Trophoblast cell (in vitro differentiated cells and primary cell): Measurements from ENCODE around the gene PRR27.

ENCODE experiments used
- DNase-seq, 2 donors: peaks; one replicate each; pipeline ENCODE4 v3.0.0-alpha.2; 2016
- H2AFZ ChIP-seq: 2 replicates; pipeline ENCODE4 v1.6.1; 2013; ENCODE audit warnings: low read length, moderate library complexity, mild to moderate bottlenecking; ENCODE audit not compliant: insufficient read depth, poor library complexity
- H2AK5ac ChIP-seq: 2 replicates; pipeline ENCODE4 v1.6.1; 2013; ENCODE audit warnings: mild to moderate bottlenecking, low read length
- H2BK120ac ChIP-seq: 2 replicates; pipeline ENCODE4 v1.6.1; 2013; ENCODE audit warnings: low read length, mild to moderate bottlenecking, moderate library complexity; ENCODE audit not compliant: insufficient read depth, poor library complexity
- H2BK12ac ChIP-seq: 2 replicates; pipeline ENCODE4 v1.6.1; 2013; ENCODE audit warnings: mild to moderate bottlenecking, low read length, moderate library complexity
- H2BK5ac ChIP-seq: 2 replicates; pipeline ENCODE4 v1.6.1; 2013; ENCODE audit warnings: low read length, low read depth, moderate library complexity, mild to moderate bottlenecking; ENCODE audit not compliant: poor library complexity
- H3K14ac ChIP-seq: 2 replicates; pipeline ENCODE4 v1.6.1; 2013; ENCODE audit warnings: mild to moderate bottlenecking, low read length
- H3K18ac ChIP-seq: 2 replicates; pipeline ENCODE4 v1.6.1; 2013; ENCODE audit warnings: mild to moderate bottlenecking, low read length
- H3K23ac ChIP-seq: 2 replicates; pipeline ENCODE4 v1.6.1; 2013; ENCODE audit warnings: low read length
- H3K27ac ChIP-seq: 2 replicates; pipeline ENCODE4 v1.5.1; 2013; ENCODE audit warnings: low read depth, mild to moderate bottlenecking, inconsistent platforms, low read length, moderate library complexity
- H3K27me3 ChIP-seq: 2 replicates; pipeline ENCODE4 v1.6.1; 2013; ENCODE audit warnings: inconsistent platforms, mild to moderate bottlenecking, low read length, moderate library complexity; ENCODE audit not compliant: insufficient read depth
- H3K36me3 ChIP-seq, 2 experiments: 1 replicate in 1 of 2; 2 replicates in 1 of 2; pipeline ENCODE4 v1.6.1; 2013; ENCODE audit warnings: low read length in 2 of 2, mild to moderate bottlenecking in 2 of 2, moderate library complexity in 1 of 2; ENCODE audit not compliant: insufficient read depth in 2 of 2, control insufficient read depth in 1 of 2
- H3K4ac ChIP-seq: 2 replicates; pipeline ENCODE4 v1.6.1; 2013; ENCODE audit warnings: low read depth, mild to moderate bottlenecking, low read length, moderate library complexity
- H3K4me1 ChIP-seq, 2 experiments: 1 replicate in 1 of 2; 2 replicates in 1 of 2; pipeline ENCODE4 v1.6.1; 2013; ENCODE audit warnings: low read length in 2 of 2, mild to moderate bottlenecking in 2 of 2, moderate library complexity in 1 of 2; ENCODE audit not compliant: insufficient read depth in 2 of 2, control insufficient read depth in 1 of 2
- H3K4me2 ChIP-seq: 2 replicates; pipeline ENCODE4 v1.6.1; 2013; ENCODE audit warnings: inconsistent platforms, mild to moderate bottlenecking, low read length, moderate library complexity
- H3K4me3 ChIP-seq: 2 replicates; pipeline ENCODE4 v1.5.1; 2013; ENCODE audit warnings: mild to moderate bottlenecking, low read depth, low read length, inconsistent platforms
- H3K79me1 ChIP-seq: one replicate; pipeline ENCODE4 v1.6.1; 2013; ENCODE audit warnings: low read length
- H3K79me2 ChIP-seq: 2 replicates; pipeline ENCODE4 v1.6.1; 2013; ENCODE audit warnings: low read length, mild to moderate bottlenecking; ENCODE audit not compliant: control insufficient read depth, insufficient read depth, poor library complexity
- H3K9ac ChIP-seq: 2 replicates; pipeline ENCODE4 v1.6.1; 2013; ENCODE audit warnings: mild to moderate bottlenecking, low read length
- H3K9me3 ChIP-seq: 2 replicates; pipeline ENCODE4 v1.6.1; 2013; ENCODE audit warnings: low read depth, mild to moderate bottlenecking, control low read depth, inconsistent platforms, low read length; ENCODE audit not compliant: insufficient read depth
- H4K12ac ChIP-seq: 2 replicates; pipeline ENCODE4 v1.6.1; 2013; ENCODE audit warnings: low read depth, mild to moderate bottlenecking, low read length, moderate library complexity
- H4K8ac ChIP-seq: 2 replicates; pipeline ENCODE4 v1.6.1; 2013; ENCODE audit warnings: low read depth, mild to moderate bottlenecking, low read length, moderate library complexity
- H4K91ac ChIP-seq: one replicate; pipeline ENCODE4 v1.6.1; 2013; ENCODE audit warnings: low read depth, mild to moderate bottlenecking, low read length, moderate library complexity
- WGBS: extraction: QIAGEN DNeasy Blood & Tissue Kit; methylation state at CpG from one replicate; pipeline ENCODE4 v1.1.7; 2013; ENCODE audit warnings: missing lambda C conversion rate; ENCODE audit not compliant: insufficient read length, insufficient coverage; ENCODE audit errors: extremely low coverage; 5-methylcytosine and 5-hydroxymethylcytosine counted together

Gene PRR27

DNA sequence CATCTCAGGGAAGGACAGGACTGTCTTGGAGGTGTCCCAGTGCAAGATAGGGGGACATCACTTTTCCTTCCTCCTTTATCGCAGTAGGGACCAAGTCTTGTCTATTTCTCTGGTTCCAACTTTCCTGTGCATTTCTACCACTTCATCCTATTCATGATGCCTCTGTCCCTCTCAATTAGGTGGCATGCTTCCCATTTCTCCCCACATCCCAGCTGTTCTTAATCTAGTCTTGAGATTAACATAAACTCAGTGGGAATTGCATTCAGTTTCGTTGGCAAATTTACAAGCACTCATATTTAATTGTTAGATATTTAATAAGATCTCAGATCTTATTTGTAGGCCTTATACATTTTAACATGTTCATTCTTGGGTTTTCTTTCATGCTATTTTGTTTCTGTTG is 25.8 kb downstream of the PRR27 start:
- no peak overlapping the region for H3K27ac ChIP-seq
- no peaks in the 10 kb centered on the region for H3K9me3 ChIP-seq
- H3K36me3 ChIP-seq = no peaks in the 10 kb centered on the region
- no peak overlapping the region for H4K91ac ChIP-seq
- no peak overlapping the region for H2BK12ac ChIP-seq
- no peak overlapping the region for H3K23ac ChIP-seq
- H2BK120ac ChIP-seq = no peak overlapping the region
- WGBS = no CpG with 5 or more reads among the region's 2 CpGs
- no peak overlapping the region for H3K9ac ChIP-seq
- no peak overlapping the region for H4K12ac ChIP-seq
- no peak overlapping the region for H2AFZ ChIP-seq
- no peak overlapping the region for H3K4me3 ChIP-seq
- no peak overlapping the region for H3K4ac ChIP-seq
- no peak overlapping the region for H3K14ac ChIP-seq
- H2BK5ac ChIP-seq = no peak overlapping the region
- H3K4me2 ChIP-seq = no peak overlapping the region
- H3K18ac ChIP-seq = no peak overlapping the region
- DNase-seq = no peak
- no peaks in the 10 kb centered on the region for H3K27me3 ChIP-seq
- no peak overlapping the region for H2AK5ac ChIP-seq
- H3K79me2 ChIP-seq = no peaks in the 10 kb centered on the region
- no peak overlapping the region for H4K8ac ChIP-seq
- H3K79me1 ChIP-seq = no peaks in the 10 kb centered on the region
- no peaks in the 10 kb centered on the region for H3K4me1 ChIP-seq

DNA sequence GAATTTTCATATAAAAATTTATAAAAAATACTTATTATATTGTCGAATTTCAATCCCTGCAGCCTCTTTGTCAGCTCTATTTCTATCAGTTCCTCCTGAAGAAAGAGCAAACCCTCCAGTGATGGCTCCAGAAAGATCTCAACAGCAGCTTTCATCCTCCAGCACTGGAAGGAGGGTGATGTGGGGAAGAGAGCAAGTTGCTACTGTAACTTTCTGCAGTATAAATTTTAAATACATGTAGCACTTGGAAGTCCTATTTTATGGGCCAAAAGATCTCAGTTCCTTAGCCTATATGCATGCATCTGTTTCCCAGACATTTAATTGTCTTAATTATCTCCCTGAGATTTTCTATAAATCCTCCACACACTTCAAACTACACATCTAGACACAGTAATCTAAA is 27.8 kb downstream of the PRR27 start:
- Histone ChIP-seq H2BK120ac (no peak overlapping the region), H3K4me3 (no peak overlapping the region), H3K27me3 (no peaks in the 10 kb centered on the region), H4K12ac (no peak overlapping the region), H3K4me1 (peaks cover 0 to 3% of the 10 kb centered on the region in 2 experiments), H4K91ac (no peak overlapping the region), H3K9ac (no peak overlapping the region), H3K36me3 (no peaks in the 10 kb centered on the region), H3K79me1 (peaks cover 2% of the 10 kb centered on the region), H3K9me3 (no peaks in the 10 kb centered on the region), H3K23ac (no peak overlapping the region), H3K79me2 (no peaks in the 10 kb centered on the region), H2BK12ac (no peak overlapping the region), H3K14ac (no peak overlapping the region), H3K4ac (no peak overlapping the region), H3K4me2 (no peak overlapping the region), H3K27ac (no peak overlapping the region), H4K8ac (no peak overlapping the region), H3K18ac (no peak overlapping the region), H2BK5ac (no peak overlapping the region), H2AK5ac (no peak overlapping the region), H2AFZ (no peak overlapping the region)
- no CpG with 5 or more reads among the region's 1 CpG for WGBS
- no peak for DNase-seq

DNA sequence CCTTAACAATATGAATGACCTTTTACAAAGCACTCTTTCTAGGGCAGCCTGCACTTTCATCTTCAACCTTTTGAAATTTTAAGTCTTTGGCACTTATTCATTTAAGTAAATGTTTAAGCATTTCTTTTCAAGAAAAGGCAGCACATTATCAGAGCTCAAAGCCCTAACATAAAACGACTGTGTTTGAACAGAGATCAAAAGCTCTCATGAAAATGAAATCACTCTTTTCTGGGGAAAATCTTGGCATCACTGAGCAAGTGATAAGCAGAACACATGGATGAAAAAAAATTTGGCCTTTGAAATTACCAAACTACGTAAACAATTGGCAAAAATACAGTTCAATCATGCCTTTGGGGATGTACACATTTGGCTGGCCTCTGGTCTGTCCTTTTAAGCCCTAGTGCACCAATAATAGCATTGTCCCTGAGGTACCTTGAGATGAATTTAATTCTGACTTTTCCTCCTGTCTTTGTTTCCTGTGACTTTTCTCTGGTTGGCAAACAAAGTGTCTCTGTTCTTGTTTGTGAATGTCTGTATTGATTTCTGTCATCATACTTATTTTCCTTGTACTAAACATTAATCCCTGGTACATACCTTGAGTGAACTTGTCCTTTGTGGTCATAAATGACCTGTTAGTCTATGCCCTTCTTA is 28.6 kb downstream of the PRR27 start:
- Histone ChIP-seq H2BK5ac (no peak overlapping the region), H2AFZ (no peak overlapping the region), H3K36me3 (no peaks in the 10 kb centered on the region), H3K14ac (no peak overlapping the region), H2AK5ac (no peak overlapping the region), H2BK12ac (no peak overlapping the region), H3K4me1 (peaks cover 0 to 5% of the 10 kb centered on the region in 2 experiments), H3K9me3 (no peaks in the 10 kb centered on the region), H3K79me2 (no peaks in the 10 kb centered on the region), H3K27me3 (no peaks in the 10 kb centered on the region), H3K27ac (no peak overlapping the region), H4K91ac (no peak overlapping the region), H3K4me2 (no peak overlapping the region), H3K18ac (no peak overlapping the region), H4K12ac (no peak overlapping the region), H3K4ac (no peak overlapping the region), H4K8ac (no peak overlapping the region), H3K23ac (no peak overlapping the region), H2BK120ac (no peak overlapping the region), H3K9ac (no peak overlapping the region), H3K4me3 (no peak overlapping the region), H3K79me1 (peaks cover 5% of the 10 kb centered on the region)
- no CpG with 5 or more reads among the region's 2 CpGs for WGBS
- no peak for DNase-seq

- H3K4me1 ChIP-seq = peaks cover 0 to 5% of the 10 kb centered on the region in 2 experiments
- H2AFZ ChIP-seq = no peak overlapping the region
- no peak overlapping the region for H4K8ac ChIP-seq
- H3K18ac ChIP-seq = no peak overlapping the region
- no peaks in the 10 kb centered on the region for H3K9me3 ChIP-seq
- H3K27me3 ChIP-seq = no peaks in the 10 kb centered on the region
- no peak overlapping the region for H2AK5ac ChIP-seq
- no peak overlapping the region for H3K4ac ChIP-seq
- no peaks in the 10 kb centered on the region for H3K79me2 ChIP-seq
- DNase-seq = peak in 1 of 2 donors; percentile 61
- no peak overlapping the region for H3K9ac ChIP-seq
- WGBS = no CpG with 5 or more reads among the region's 6 CpGs
- no peak overlapping the region for H3K4me2 ChIP-seq
- H2BK12ac ChIP-seq = no peak overlapping the region
- H2BK5ac ChIP-seq = no peak overlapping the region
- peaks cover 5% of the 10 kb centered on the region for H3K79me1 ChIP-seq
- no peak overlapping the region for H4K91ac ChIP-seq
- H3K36me3 ChIP-seq = no peaks in the 10 kb centered on the region
- H2BK120ac ChIP-seq = no peak overlapping the region
- H3K23ac ChIP-seq = no peak overlapping the region
- no peak overlapping the region for H3K27ac ChIP-seq
- no peak overlapping the region for H3K14ac ChIP-seq
- H4K12ac ChIP-seq = no peak overlapping the region
- H3K4me3 ChIP-seq = no peak overlapping the region
Observed at GRCh38 chr4:70183168-70183939, 29.3 kb downstream of the PRR27 start.
